HTERT RPE-1 (cell line): Measurements from ENCODE around the gene PCGF3.
"Not testable (repeated sequence)": the region's sequence is repeated elsewhere in the genome, so short reads cannot be mapped to it uniquely, and the experiment has no call there.

Experiments
- in situ Hi-C: fragments of 300-500 bp; cut with MboI; formaldehyde crosslinking; loops from 4 replicates; pipeline ENCODE4 v1.14.3; 2020; ENCODE audit warnings: low sequenced_read_pairs

Gene PCGF3

GRCh38 chr4:740011-740410 lies 34.4 kb downstream of the PCGF3 start:
- in situ Hi-C loops, result no loop called here

DNA sequence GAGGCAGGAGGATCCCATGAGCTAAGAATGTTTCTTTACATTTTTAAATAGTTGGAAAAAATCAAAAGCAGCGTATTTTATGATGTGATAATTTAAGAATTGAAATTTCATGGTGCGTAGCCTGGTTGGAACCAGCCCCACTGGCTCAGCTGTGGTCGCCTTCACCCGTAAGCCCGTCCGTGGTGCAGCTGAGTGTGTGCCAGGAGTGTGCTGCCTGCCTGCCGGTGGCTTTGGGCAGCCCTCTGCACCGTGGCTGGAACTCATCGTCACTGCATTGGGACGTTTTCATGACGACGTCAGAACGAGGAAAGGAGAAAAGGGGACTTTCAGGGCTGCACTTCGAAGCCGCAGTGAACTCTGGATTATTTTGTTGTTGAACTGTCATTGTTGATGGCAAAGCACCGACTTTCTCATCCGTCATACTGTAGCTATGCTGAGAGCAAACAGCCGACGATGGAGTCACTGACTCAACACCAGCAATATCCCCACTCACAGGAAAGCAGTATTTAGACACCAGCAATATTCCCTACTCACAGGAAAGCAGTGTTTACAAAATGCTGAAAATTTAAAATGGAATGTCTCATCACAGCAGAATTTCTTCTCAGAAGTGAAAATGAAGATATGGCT lies 35.1 kb downstream of the PCGF3 start:
- in situ Hi-C loops, result no loop called here

DNA sequence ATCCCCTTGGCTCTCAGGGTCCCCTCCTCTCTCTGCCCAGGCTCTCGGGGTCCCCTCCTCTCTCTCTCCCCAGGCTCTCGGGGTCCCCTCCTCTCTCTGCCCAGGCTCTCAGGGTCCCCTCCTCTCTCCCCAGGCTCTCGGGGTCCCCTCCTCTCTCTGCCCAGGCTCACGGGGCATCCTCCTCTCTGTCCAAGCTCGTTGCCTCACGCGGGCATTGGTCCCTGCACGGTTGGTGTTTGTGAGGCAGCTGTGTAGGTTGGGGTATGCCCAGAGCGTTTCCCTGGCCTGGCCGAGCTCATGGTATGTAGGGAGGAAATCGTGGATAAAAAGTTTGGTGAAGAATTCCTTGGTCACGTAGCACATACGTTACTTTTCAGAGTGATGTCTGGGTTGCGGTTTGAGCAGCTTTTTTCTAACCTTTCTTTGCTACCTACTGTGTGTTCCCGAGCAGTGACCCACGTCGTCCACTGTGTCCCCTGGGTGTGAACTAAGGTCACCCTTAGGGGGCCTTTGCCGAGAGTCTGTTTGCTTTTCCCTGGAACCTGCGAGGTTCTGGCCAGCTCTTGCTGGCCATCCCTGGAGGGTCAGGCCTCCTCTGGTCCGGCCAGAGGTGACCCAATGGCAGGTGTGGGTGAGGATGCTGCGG lies 36.6 kb downstream of the PCGF3 start:
- in situ Hi-C loops, result no loop called here

DNA sequence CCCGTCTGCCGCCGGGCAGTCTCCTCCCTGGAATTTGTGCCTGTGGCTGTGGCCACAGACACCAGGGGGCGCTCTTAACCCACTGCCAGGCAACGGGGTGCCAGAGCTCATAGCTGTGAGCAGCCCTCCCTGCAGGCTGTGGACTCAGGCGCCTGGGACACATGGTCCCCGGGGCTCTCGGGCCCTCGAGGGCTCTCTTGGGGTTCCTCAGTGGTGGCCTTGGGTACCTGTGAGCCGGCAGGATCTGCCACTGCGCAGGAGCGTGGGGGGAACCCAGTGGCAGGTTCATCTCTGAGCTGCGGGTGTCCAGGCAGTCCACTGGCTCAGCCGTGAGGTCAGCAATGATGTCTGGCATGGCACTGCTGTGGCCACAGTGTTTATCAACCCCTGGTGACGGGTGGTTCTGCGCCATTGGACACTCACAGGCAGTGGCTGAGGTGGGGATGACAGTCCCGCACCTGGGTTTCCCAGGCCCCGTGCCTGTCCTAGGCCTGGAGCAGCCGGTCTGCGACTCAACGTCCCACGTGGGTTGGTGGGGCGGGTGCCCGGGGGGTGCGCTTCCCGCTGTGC lies 37.2 kb downstream of the PCGF3 start:
- in situ Hi-C loops, result no loop called here

- in situ Hi-C loops, result no loop called here
Measured at GRCh38 chr4:743463-744211, 38.0 kb downstream of the PCGF3 start.

DNA sequence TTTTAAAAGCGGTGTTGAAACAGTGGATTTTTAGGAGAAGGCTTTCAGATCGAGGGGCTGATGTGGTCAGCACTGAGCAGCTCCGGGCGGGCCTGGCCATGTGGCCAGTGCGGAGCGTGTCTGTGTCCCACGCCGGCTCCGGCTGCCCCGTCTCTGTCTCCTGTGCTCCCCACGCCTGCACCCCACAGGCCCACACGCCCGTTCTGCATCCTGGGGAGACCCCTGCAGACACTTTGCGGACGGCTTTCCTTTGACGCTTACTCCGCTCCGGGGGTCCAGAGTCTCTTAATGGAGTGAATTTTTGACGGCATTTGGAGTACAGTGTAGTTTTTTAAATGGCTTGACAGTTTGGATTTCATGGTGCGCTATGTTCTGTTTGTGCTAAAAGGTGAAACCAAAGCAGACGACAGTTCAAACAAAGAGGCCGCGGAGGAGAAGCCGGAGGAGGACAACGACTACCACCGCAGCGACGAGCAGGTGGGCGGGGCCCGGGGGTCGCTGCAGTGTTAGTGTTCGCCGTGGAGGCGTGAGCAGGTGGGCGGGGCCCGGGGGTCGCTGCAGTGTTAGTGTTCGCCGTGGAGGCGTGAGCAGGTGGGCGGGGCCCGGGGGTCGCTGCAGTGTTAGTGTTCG lies 38.7 kb downstream of the PCGF3 start:
- in situ Hi-C loops, result no loop called here

GRCh38 chr4:747546-748170 lies 42.0 kb downstream of the PCGF3 start:
- in situ Hi-C loops, result no loop called here

DNA sequence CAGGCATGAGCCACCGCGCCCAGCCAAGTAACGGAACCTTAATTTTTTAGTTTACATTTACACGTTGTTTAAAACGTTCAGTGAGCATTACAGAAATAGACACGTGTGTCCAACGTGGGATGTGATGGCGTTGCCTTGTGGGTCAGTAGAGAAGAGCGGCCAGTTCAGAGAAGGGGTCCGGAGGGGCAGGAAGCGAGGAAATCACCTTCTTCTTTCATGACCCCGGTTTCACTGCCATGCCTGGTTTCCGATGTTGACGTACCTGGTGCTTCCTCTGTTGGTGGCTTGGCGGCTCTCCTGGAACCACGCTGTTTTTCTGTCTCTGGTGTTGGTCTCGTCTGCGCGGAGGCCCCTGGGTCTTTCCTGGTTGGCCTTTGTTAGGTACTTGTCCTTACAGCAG lies 42.8 kb downstream of the PCGF3 start:
- in situ Hi-C loops, result no loop called here

DNA sequence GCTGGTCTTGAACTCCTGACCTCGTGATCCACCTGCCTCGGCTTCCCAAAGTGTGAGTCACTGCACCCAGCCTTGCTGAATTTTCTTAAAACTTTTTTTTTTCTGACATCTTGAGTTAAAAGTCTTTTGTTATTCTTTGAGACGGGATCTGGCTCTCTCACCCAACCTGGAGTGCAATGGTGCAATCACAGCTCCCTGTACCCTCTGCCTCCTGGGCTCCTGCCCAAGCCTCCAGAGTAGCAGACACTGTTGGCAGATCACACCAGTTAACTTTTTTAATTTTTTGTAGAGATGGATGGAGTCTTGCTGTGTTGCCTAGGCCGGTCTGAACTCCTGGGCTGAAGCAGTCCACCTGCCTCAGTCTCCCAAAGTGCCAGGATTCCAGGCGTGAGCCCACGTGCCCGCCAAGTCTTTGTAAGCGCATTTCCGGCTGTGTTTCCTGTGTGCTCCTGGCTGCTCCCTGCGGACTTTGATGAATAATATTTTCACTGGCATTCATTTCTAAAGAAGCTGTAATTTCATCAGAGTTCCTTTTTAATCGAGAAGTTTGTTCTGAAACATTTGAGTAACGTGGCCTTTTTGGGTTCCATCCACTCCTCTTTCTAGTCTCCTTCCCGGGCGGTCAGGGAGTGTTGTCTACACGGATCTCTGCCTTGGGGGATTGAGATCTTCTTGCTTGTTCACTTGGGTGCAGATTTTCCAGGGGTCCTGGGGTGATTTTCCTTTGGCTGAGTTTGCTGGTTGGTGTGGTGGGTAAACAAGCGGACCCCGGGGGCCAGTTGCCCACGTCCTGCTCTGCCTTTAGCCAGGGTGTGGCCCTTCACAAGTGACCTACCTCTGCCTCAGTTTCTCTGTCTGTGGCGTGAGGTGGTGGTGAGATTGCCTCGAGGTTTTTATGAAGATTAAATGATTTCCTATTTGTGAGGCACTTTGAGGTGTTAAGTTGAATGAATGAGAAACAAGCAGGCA lies 44.4 kb downstream of the PCGF3 start:
- in situ Hi-C loops, result no loop called here

- in situ Hi-C loops, result no loop called here
Measured at GRCh38 chr4:751676-752075, 46.0 kb downstream of the PCGF3 start.

GRCh38 chr4:752196-752861 lies 46.7 kb downstream of the PCGF3 start:
- in situ Hi-C loops, result no loop called here

DNA sequence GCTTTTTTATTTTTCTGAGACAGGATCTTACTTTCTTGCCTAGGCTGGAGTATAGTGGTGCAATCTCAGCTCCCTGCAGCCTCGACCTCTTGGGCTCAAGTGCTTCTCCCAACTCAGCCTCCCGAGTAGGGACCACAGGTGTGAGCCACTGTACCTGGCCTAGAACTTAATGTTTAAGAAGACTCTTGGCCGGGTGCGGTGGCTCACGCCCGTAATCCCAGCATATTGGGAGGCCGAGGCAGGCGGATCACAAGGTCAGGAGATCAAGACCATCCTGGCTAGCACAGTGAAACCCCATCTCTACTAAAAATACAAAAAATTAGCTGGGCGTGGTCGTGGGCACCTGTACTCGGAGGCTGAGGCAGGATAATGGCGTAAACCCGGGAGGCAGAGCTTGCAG lies 47.6 kb downstream of the PCGF3 start:
- in situ Hi-C loops, result not testable (repeated sequence)

GRCh38 chr4:754221-755120 lies 48.8 kb downstream of the PCGF3 start:
- in situ Hi-C loops, result no loop called here

DNA sequence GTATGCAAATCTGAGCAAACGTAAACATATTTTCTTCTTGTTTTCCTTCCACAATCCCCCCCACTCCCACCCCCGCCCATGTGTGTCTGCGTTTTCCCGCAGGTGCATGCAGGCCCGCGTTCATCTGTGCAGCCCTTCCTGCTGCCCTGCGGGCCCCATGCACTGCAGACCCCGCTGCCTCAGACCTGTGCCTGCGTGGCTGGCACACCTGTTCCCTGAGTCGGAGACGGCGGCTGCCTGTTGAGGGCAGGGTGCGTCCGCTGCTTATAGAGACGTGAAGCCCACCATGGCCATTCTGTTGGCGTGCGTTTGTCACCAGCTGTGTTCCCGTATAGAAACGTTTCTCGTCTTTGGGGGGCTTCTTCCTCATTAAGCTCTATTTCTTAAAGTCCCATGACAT lies 51.5 kb downstream of the PCGF3 start:
- in situ Hi-C loops, result no loop called here

DNA sequence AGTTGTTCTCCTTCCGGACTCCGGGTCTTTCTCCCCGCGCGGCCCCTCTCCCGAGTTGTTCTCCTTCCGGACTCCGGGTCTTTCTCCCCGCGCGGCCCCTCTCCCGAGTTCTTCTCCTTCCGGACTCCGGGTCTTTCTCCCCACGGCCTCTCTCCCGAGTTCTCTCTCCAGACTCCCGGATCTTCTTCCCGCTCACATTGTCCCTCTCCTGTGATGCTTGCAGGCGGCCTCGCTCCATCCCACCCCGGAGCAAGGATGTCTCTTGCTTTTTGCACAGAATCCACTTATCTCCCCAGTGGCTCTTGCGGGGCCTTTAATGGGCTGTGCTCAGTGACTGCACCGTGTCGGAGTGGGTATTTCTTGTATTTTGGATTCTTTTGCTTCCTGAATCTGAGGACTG lies 54.2 kb downstream of the PCGF3 start:
- in situ Hi-C loops, result not testable (repeated sequence)

DNA sequence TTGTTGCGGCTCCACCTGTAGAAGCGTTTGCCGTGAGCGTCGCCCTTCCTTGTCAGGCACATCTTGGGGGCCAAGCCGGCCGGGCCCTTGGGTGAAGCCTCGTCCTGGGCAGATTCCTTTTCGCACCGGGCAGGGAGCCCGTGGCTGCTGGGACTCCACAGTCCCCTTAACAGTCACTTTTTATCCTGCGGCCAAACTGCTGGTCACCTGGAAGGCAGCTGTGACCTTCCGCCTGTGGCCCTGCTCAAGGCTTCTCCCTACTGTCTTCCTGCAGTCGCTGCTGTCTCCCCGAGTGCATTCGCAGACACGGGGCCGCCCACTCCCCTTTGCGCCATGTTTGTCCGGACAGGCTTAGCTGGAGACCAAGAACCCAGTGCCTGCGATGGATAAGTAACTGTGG lies 55.0 kb downstream of the PCGF3 start:
- in situ Hi-C loops, result no loop called here

DNA sequence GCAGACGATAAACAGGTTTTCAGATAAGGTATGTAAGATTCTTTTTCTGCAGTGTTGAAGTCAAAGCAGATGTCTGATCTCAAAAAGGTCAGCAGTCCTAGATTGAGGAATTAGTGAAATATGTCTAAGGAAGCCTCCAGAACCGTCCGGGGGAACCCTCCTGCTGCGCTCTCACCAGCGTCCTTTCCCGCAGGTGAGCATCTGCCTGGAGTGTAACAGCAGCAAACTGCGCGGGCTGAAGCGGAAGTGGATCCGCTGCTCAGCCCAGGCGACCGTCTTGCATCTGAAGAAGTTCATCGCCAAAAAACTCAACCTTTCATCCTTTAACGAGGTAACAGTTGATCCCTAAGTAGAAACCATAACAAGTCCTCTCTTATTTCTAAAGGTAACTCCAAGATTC lies 55.5 kb downstream of the PCGF3 start:
- in situ Hi-C loops, result no loop called here

DNA sequence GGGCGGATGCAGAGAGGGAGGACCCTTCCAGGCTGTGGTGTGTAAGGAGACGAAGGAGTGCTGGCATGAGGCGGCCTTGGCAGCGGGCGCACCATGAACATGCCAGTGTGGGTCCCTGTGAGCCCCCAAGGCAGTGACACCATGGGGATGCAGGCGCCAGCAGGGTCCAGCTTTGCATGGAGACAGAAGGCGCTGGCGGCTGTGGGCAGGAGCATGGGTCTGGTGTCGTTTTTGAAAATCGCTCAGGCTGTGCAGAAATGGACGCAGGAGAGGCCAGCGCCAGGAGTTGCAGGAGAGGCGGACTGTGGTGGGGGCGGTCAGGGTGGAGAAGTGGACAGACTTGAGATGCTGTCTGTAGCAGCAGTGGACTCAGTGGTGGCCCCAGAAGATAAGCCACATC lies 56.1 kb downstream of the PCGF3 start:
- in situ Hi-C loops, result no loop called here
